Activated CD8-positive, alpha-beta T cell treated with anti-CD3 and anti-CD28 coated beads for 36 hours (primary cell): ENCODE data around the gene NUP98. TPM values are rescaled to one million over a fixed set of nuclear protein-coding genes. Genes with fewer than 3 reads are reported as not detected.
"Not testable (repeated sequence)": the region's sequence is repeated elsewhere in the genome, so short reads cannot be mapped to it uniquely, and the experiment has no call there.

ENCODE experiments used
- ATAC-seq: fragments of 200-7000 bp; cut with Tn5 transposase; one replicate; pipeline ENCODE4 v1.10.0; 2021; ENCODE audit warnings: mild to moderate bottlenecking, moderate library complexity
- CTCF ChIA-PET: fragments of 350-600 bp; sonication (Branson Sonifier 250); formaldehyde crosslinking; loops from one replicate; lab custom pipeline; 2021; ENCODE audit warnings: antibody characterized with exemption; lab: Charles Lee
- POLR2A ChIA-PET: fragments of 350-600 bp; sonication (Branson Sonifier 250); formaldehyde crosslinking; loops from one replicate; lab custom pipeline; 2021; ENCODE audit warnings: antibody characterized with exemption; lab: Charles Lee
- DNase-seq: peaks from one replicate; pipeline ENCODE4 v3.0.0-alpha.2; 2020
- H3K27ac Mint-ChIP-seq: one replicate; pipeline ENCODE4 v1.8.0; 2021; ENCODE audit warnings: mild to moderate bottlenecking, mixed read lengths
- H3K27me3 Mint-ChIP-seq: one replicate; pipeline ENCODE4 v1.8.0; 2021; ENCODE audit warnings: mixed read lengths
- H3K36me3 Mint-ChIP-seq: one replicate; pipeline ENCODE4 v1.8.0; 2021; ENCODE audit warnings: low read depth, mixed read lengths
- H3K4me1 Mint-ChIP-seq: one replicate; pipeline ENCODE4 v1.8.0; 2021; ENCODE audit warnings: low read depth, mixed read lengths
- H3K4me3 Mint-ChIP-seq: one replicate; pipeline ENCODE4 v1.8.0; 2021; ENCODE audit warnings: mild to moderate bottlenecking, moderate library complexity, mixed read lengths
- H3K9me3 Mint-ChIP-seq: one replicate; pipeline ENCODE4 v1.8.0; 2021; ENCODE audit warnings: mixed read lengths
- intact Hi-C: fragments of 100-400 bp; cut with micrococcal nuclease; formaldehyde crosslinking; loops from one replicate; pipeline ENCODE4 v1.10.0; 2022
- total RNA-seq, 2 experiments: library from RNA; stranded (reverse); gene quantifications; one replicate each; pipeline ENCODE4 v1.2.3, GENCODE V29; 2021
- TF ChIP-seq, protein P1 (sequence below): fragments of 200-600 bp; IDR thresholded peaks from one replicate; pipeline ENCODE4 v1.8.0; 2022; ENCODE audit warnings: antibody characterized with exemption, mild to moderate bottlenecking

Gene NUP98
- total RNA-seq, 2 experiments from 2014 or later = 88.4 to 89.9 TPM

GRCh38 chr11:3795131-3796001 lies 2.0 kb downstream of the NUP98 start:
- POLR2A ChIA-PET = interaction anchor here (0.6 to 2.5 kb wide), 7 partner anchors 8 to 60 kb away, joined by 3 to 9 read pairs (median 3); partner anchors contain the start of genes RHOG and STIM1
- H3K27me3 Mint-ChIP-seq = no peaks in the 10 kb centered on the region
- peak overlapping the region; percentile 99 for H3K27ac Mint-ChIP-seq
- intact Hi-C loops = loop anchor here (5.0 kb wide), 1 partner anchor 42 kb away; no protein-coding TSS in a partner anchor
- ATAC-seq (no peak), DNase-seq (no peak)
- H3K4me1 Mint-ChIP-seq = peaks cover 49% of the 10 kb centered on the region
- no peaks in the 10 kb centered on the region for H3K9me3 Mint-ChIP-seq
- H3K36me3 Mint-ChIP-seq = peaks cover 43% of the 10 kb centered on the region
- TF ChIP-seq, protein P1, sequence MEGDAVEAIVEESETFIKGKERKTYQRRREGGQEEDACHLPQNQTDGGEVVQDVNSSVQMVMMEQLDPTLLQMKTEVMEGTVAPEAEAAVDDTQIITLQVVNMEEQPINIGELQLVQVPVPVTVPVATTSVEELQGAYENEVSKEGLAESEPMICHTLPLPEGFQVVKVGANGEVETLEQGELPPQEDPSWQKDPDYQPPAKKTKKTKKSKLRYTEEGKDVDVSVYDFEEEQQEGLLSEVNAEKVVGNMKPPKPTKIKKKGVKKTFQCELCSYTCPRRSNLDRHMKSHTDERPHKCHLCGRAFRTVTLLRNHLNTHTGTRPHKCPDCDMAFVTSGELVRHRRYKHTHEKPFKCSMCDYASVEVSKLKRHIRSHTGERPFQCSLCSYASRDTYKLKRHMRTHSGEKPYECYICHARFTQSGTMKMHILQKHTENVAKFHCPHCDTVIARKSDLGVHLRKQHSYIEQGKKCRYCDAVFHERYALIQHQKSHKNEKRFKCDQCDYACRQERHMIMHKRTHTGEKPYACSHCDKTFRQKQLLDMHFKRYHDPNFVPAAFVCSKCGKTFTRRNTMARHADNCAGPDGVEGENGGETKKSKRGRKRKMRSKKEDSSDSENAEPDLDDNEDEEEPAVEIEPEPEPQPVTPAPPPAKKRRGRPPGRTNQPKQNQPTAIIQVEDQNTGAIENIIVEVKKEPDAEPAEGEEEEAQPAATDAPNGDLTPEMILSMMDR = no peak
- peak overlapping the region; percentile 90 for H3K4me3 Mint-ChIP-seq
- CTCF ChIA-PET = interaction anchor here (0.6 to 1.9 kb wide), 7 partner anchors 9 to 278 kb away, joined by 3 to 8 read pairs (median 3); no protein-coding TSS in a partner anchor

GRCh38 chr11:3794387-3794786 lies 3.0 kb downstream of the NUP98 start:
- Mint-ChIP-seq H3K27ac (peak overlapping the region; percentile 55), H3K36me3 (peaks cover 47% of the 10 kb centered on the region), H3K4me1 (peaks cover 48% of the 10 kb centered on the region)
- H3K27me3 Mint-ChIP-seq, intact Hi-C loops, H3K4me3 Mint-ChIP-seq, H3K9me3 Mint-ChIP-seq, ATAC-seq, DNase-seq: not testable (repeated sequence)
- ChIA-PET POLR2A (interaction anchor here (1.1 to 1.7 kb wide), 3 partner anchors 15 to 61 kb away, joined by 3 to 4 read pairs (median 3); partner anchors contain the start of gene STIM1), CTCF (interaction anchor here (0.6 to 1.1 kb wide), 4 partner anchors 13 to 117 kb away, joined by 3 read pairs; partner anchors contain the start of gene STIM1)

GRCh38 chr11:3786781-3787428 lies 10.4 kb downstream of the NUP98 start:
- intact Hi-C loops = no loop called here
- ATAC-seq (no peak), DNase-seq (no peak)
- peak overlapping the region; percentile 65 for H3K27ac Mint-ChIP-seq
- TF ChIP-seq, protein P1 = no peak
- no peaks in the 10 kb centered on the region for H3K27me3 Mint-ChIP-seq
- H3K9me3 Mint-ChIP-seq = no peaks in the 10 kb centered on the region
- peaks cover 41% of the 10 kb centered on the region for H3K36me3 Mint-ChIP-seq
- H3K4me1 Mint-ChIP-seq = peaks cover 70% of the 10 kb centered on the region
- CTCF ChIA-PET = interaction anchor here (0.9 to 5.3 kb wide), 3 partner anchors 9 to 21 kb away, joined by 4 to 43 read pairs (median 6); partner anchors contain the start of gene PGAP2
- POLR2A ChIA-PET = interaction anchor here (1.2 to 1.8 kb wide), 3 partner anchors 9 to 30 kb away, joined by 3 to 9 read pairs (median 3); partner anchors contain the start of gene NUP98
- H3K4me3 Mint-ChIP-seq = no peak overlapping the region

- intact Hi-C loops = no loop called here
- DNase-seq (no peak), ATAC-seq (no peak)
- Mint-ChIP-seq H3K27ac (peak overlapping the region; percentile 70), H3K4me1 (peaks cover 62% of the 10 kb centered on the region), H3K9me3 (no peaks in the 10 kb centered on the region), H3K27me3 (no peaks in the 10 kb centered on the region), H3K36me3 (peaks cover 51% of the 10 kb centered on the region), H3K4me3 (no peak overlapping the region)
- ChIA-PET POLR2A (no interaction called here), CTCF (interaction anchor here (1.1 to 5.3 kb wide), 5 partner anchors 9 to 290 kb away, joined by 3 to 43 read pairs (median 4); partner anchors contain the start of gene PGAP2)
- TF ChIP-seq, protein P1 = no peak
Measured at GRCh38 chr11:3783611-3784010, 13.7 kb downstream of the NUP98 start.

- H3K36me3 Mint-ChIP-seq = peaks cover 55% of the 10 kb centered on the region
- no peaks in the 10 kb centered on the region for H3K27me3 Mint-ChIP-seq
- no peak for ATAC-seq
- ChIA-PET CTCF (interaction anchor here (1.1 to 5.3 kb wide), 3 partner anchors 15 to 290 kb away, joined by 4 to 43 read pairs (median 5); partner anchors contain the start of gene PGAP2), POLR2A (no interaction called here)
- TF ChIP-seq, protein P1 = no peak
- H3K4me3 Mint-ChIP-seq = no peak overlapping the region
- DNase-seq = no peak
- intact Hi-C loops = no loop called here
- no peaks in the 10 kb centered on the region for H3K9me3 Mint-ChIP-seq
- H3K4me1 Mint-ChIP-seq = peaks cover 60% of the 10 kb centered on the region
- peak overlapping the region; percentile 64 for H3K27ac Mint-ChIP-seq
Measured at GRCh38 chr11:3782963-3783362, 14.4 kb downstream of the NUP98 start.
